Adrenal gland (tissue), 5 donors: ENCODE measurements around the gene ATP9A.

Source experiments
- POLR2A ChIP-seq, 2 donors: fragments of 450-650 bp; IDR thresholded peaks; one replicate each; pipeline ENCODE4 v1.6.1; 2017; ENCODE audit warnings: antibody characterized with exemption in 2 of 2, mild to moderate bottlenecking in 2 of 2, moderate library complexity in 1 of 2
- TF ChIP-seq, protein P1 (sequence below), 6 experiments: fragments of 450-650 bp in 4 of 6; fragments of 200-600 bp in 2 of 6; sonication (generic) in 1 of 6; IDR thresholded peaks; 1 replicate in 5 of 6; 2 replicates in 1 of 6; pipeline versions ENCODE4 v1.5.1 to v1.8.0; 2016 to 2021; ENCODE audit warnings: antibody characterized with exemption in 6 of 6, mild to moderate bottlenecking in 2 of 6, moderate library complexity in 1 of 6
- donor health status: DM: no; HTN: no; CAD: no.

- TF ChIP-seq, protein P1, sequence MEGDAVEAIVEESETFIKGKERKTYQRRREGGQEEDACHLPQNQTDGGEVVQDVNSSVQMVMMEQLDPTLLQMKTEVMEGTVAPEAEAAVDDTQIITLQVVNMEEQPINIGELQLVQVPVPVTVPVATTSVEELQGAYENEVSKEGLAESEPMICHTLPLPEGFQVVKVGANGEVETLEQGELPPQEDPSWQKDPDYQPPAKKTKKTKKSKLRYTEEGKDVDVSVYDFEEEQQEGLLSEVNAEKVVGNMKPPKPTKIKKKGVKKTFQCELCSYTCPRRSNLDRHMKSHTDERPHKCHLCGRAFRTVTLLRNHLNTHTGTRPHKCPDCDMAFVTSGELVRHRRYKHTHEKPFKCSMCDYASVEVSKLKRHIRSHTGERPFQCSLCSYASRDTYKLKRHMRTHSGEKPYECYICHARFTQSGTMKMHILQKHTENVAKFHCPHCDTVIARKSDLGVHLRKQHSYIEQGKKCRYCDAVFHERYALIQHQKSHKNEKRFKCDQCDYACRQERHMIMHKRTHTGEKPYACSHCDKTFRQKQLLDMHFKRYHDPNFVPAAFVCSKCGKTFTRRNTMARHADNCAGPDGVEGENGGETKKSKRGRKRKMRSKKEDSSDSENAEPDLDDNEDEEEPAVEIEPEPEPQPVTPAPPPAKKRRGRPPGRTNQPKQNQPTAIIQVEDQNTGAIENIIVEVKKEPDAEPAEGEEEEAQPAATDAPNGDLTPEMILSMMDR (IDR thresholded peaks at IDR 0.05): no peak
- no peak for TF ChIP-seq POLR2A (IDR thresholded peaks at IDR 0.05)
Observed at GRCh38 chr20:51668947-51669346, 99.2 kb downstream of the ATP9A start.
